G401 (cell line): ENCODE data around the gene GCNT2. TPM values are rescaled to one million over a fixed set of nuclear protein-coding genes. Genes with fewer than 3 reads are reported as not detected.
"Not testable (repeated sequence)": the region's sequence is repeated elsewhere in the genome, so short reads cannot be mapped to it uniquely, and the experiment has no call there.

ENCODE experiments used
- DNase-seq: peaks from one replicate; pipeline ENCODE4 v3.0.0-alpha.2; 2015; ENCODE audit warnings: low spot score
- in situ Hi-C: cut with HindIII; loops from 2 replicates; pipeline ENCODE4 v1.10.0; 2016; ENCODE audit warnings: low sequenced_read_pairs, mixed read lengths
- total RNA-seq: library from RNA; depleted of rRNA; stranded (reverse); fragments of >200 nt; shearing (Covaris generic); gene quantifications from 2 replicates; pipeline ENCODE4 v1.2.3, GENCODE V29; 2014

The GCNT2 gene
- total RNA-seq, 1 experiment from 2014 or later, result 28.7 TPM

GRCh38 chr6:10511477-10511876 is 9.7 kb upstream of the GCNT2 start:
- in situ Hi-C loops, result no loop called here

DNA sequence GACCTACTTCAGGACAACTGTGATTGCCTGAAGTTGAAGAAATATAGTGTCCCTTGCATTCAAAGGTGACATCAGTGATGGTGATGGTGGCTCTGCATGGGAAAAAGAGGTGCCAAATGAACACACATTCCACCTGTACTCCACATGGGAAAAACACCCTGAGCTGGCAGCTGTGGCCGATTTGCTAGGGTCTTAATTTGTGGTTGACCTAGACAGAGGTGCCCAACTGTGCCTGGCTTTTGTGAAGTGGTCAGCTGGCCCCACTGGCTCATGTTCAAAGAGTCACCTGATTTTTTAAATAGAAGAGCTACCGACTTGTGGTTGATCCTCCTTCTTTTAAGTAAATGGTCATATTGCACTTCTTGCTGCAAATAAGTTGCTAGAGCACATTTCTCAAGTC is 7.6 kb upstream of the GCNT2 start:
- DNase-seq, result no peak
- in situ Hi-C loops, result no loop called here

More at GRCh38 chr6:10511477-10511876, 9.7 kb upstream of the GCNT2 start:
- DNase-seq, result no peak

DNA sequence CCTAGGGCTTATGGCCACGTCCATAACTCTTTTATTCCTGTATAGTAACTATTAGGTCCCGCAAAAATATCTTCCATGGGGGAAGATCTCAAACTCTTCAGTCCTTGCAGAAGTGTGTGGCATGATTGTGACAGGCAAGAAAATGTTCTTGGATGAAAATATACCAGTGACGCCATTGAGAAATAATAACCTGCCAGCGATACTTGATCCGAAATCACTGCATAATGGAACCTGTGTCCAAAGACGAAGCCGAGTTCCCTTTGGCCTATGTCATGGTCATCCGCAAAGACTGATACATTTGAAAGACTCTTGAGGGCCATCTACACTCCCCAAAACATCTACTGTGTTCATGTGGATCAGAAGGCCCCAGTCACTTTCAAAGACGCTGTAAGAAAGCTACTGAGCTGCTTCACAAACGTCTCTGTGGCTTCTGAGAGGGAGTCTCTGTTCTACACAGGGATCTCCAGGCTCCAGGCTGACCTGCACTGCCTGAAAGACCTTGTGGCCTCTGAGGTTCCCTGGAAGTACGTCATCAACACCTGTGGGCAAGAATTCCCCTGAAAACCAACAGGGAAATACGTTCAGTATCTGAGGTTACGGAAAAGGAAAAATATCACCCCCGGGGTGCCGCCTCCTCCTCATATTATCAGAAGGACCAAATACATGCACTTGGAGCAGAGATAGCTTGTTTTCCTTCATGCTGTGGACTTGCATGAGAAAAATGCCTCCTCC is 6.9 kb upstream of the GCNT2 start:
- in situ Hi-C loops, result no loop called here
- DNase-seq, result no peak

- in situ Hi-C loops, result no loop called here
- DNase-seq, result no peak
Observed at GRCh38 chr6:10516953-10517352, 4.2 kb upstream of the GCNT2 start.

DNA sequence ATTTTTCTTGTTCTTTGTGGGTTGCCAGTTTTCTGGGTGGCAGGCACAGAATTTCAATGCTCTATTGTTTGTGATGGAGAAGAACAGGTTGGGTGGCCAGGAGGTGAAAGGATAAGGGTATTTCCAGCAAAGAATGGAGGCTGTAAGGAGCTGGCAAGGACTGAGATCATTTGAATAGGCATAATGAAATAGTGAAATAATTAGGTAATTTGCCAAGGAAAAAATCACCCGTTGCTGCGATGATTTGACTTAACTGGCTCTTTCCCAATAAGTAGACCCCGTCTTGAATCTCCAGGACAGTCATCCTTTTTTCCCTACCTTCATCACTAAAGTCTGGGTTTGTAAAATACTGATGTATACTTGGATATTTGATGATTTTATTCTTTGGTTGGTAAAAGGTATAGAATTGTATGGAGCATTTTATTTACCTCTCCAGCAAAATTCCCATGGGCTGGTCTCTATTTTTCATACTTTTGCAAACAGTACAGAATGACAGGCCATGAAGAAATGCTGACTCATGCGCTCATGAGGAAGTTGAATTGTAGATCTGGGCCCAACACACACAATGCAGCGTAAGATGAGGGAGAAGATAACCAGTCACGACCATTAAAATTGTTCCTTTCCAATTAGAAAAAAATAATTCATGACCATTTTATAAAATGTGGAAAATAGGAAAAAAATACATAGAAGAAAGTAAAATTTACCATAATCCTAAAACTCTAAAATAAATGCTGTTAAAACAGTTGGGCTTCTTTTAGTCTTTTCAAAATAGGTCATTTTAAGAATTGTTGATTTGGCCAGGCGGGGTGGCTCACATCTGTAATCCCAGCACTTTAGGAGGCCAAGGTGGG is 2.4 kb upstream of the GCNT2 start:
- in situ Hi-C loops, result no loop called here
- no peak for DNase-seq

DNA sequence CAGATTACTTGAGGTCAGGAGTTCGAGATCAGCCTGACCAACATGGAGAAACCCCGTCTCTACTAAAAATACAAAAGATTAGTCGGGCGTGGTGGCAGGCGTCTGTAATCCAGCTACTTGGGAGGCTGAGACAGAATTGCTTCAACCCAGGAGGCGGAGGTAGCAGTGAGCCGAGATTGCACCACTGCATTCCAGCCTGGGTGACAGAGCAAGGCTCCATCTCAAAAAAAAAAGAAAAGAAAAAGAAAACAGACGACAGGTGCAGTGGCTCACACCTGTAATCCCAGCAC is 1.8 kb upstream of the GCNT2 start:
- DNase-seq, in situ Hi-C loops: not testable (repeated sequence)

DNA sequence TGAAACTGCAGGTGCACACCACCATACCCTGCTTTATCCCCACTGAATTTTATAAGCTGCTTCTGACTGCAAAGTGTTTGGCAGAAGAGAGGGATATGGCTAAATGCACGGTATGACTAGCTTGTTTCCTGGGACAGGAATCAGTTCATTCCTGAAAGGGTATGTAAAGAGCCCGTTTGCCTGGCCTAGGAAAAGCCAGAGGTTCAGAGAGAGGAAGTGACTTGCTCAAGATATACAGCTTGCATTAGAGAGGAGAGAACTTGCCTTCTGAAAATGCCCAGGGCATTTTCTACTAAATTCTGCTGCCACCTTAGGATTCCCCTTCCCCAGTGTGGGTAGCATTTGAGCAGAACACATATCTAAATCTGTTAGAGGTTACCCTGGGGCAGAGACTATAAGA is 683 bp upstream of the GCNT2 start:
- in situ Hi-C loops, result no loop called here
- DNase-seq, result no peak

GRCh38 chr6:10522929-10523573 is 1.9 kb downstream of the GCNT2 start:
- DNase-seq, result peak; percentile 16
- in situ Hi-C loops, result no loop called here

DNA sequence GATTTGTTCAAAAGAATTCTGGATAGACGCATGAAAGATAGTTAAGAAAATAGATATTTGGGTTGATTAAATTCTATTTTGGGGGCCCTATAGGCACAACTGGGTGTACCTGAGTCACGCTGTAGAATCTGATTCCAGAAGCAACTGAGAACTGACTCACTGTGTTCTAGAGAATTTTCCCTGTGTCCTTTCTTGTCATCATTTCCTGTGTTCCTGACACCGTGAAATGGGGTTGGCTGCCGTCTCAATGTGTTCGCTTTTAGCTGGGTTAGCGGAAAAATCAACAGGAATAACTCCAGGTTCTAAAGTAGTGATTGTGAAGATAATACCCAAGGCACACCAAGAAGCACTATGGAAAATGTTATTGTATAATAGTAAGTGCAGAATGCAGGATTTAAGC is 5.0 kb downstream of the GCNT2 start:
- in situ Hi-C loops, result loop anchor here (5.0 kb wide), 1 partner anchor 86 kb away; no protein-coding TSS in a partner anchor
- DNase-seq, result no peak

DNA sequence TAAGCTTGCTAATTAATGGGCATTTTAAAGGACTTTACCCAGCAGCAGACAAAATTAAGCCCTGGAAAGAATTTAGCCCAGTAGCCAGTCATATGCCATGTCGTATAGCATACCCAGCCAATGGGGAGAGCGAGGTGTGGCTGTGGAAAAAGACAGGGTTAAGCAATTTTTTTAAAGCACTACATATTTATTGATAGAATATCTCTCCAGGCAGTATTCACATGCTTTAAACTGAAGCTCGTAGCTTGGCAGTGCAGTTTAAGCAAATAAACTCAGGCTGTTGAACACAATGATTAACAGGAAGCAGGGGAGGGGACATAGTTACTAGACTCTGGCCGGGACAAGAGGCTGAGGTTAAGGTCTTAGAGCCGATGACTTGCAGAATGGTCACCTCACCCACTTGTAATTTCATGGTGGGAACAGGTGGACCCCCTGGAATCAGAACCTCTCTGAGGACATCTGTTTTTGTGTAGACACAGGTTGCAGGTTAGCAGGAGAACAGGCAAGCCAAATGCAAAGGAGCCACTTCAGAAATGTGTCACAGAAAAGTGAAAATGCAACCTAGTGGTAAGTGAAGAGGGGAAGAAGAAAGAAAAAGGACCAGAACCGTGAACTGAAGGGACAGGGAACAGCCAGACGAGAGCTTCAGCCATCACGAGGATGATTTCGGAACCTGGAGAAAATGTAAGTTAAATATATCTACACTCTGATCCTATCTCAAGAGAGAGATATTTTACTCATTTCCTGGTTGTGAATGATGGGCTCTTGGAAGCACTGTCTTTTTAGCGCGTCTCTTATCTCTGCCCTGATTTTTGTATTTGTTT is 7.2 kb downstream of the GCNT2 start:
- in situ Hi-C loops, result loop anchor here (5.0 kb wide), 1 partner anchor 84 kb away; no protein-coding TSS in a partner anchor
- peak; percentile 29 for DNase-seq

DNA sequence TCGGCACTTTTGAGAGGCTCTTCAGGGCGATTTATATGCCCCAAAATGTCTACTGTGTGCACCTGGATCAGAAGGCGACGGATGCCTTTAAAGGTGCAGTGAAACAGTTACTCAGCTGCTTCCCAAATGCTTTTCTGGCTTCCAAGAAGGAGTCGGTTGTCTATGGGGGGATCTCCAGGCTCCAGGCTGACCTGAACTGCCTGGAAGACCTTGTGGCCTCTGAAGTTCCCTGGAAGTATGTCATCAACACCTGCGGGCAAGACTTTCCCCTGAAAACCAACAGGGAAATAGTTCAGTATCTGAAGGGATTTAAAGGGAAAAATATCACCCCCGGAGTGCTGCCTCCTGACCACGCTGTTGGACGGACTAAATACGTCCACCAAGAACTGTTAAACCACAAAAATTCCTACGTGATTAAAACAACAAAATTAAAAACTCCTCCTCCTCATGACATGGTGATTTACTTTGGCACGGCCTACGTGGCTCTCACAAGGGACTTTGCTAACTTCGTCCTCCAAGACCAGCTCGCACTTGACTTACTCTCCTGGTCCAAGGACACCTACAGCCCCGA is 8.2 kb downstream of the GCNT2 start:
- in situ Hi-C loops, result loop anchor here (5.0 kb wide), 1 partner anchor 83 kb away; no protein-coding TSS in a partner anchor
- no peak for DNase-seq

DNA sequence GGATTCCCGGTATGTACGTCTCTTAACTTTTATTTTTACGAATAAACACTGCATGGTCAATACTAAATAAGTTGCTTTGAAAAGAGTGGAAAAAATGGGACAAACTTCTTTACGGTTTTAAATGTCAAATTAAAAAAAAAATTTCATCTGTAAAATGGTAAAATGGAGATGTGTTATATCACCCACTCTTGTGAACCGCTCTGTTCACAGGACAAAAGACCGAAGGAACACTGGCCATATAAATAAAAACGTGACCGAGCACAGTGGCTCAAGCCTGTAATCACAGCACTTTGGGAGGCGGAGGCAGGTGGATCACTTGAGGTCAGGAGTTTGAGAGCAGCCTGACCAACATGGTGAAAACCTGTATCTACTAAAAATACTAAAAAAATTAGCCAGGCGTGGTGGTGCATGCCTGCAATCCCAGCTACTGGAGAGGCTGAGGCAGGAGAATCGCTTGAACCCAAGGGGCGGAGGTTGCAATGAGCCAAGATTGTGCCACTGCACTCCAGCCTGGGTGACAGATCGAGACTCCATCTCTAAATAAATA is 8.8 kb downstream of the GCNT2 start:
- in situ Hi-C loops, result loop anchor here (5.0 kb wide), 1 partner anchor 82 kb away; no protein-coding TSS in a partner anchor
- DNase-seq, result not testable (repeated sequence)

DNA sequence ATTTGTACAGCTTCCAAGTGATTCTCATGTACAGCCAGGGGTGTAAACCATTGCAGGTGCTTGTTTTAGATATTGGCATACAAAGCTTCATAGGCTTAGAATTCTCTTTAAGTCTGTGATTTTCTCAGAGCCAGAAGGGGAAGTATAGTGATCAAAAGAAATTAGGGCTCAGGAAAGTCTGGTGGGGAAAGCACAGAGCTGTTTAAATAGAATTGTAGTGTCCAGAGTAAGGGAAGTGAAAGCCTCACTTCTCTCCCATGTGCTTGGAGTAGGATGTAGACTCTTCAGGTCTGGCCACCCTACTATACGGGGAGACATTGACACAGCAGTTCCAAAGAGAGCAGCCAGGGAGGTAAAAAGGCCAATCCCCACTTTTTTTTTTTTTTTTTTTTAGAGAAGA is 10.4 kb downstream of the GCNT2 start:
- in situ Hi-C loops, result no loop called here

DNA sequence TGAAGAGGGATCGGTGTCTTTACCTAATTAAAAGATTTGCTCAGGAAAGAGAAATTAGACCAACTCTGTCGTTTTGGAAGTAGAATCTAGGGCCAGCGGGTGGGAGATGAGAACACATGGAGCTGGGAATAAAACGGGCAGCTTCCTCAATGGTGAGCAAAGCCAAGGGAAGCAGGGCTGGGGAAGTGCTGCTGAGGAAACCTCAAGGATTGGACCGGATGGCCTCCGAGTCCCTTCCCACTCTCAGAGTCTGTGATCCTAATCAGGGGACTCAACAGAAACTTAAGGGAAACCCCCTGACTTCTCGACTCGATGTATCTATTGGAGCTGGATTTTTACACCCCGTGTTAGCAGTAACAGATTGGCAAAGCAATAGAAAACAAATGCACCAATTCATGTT is 10.8 kb downstream of the GCNT2 start:
- in situ Hi-C loops, result no loop called here

More for the DNA sequence above, 10.4 kb downstream of the GCNT2 start:
- no peak for DNase-seq

DNA sequence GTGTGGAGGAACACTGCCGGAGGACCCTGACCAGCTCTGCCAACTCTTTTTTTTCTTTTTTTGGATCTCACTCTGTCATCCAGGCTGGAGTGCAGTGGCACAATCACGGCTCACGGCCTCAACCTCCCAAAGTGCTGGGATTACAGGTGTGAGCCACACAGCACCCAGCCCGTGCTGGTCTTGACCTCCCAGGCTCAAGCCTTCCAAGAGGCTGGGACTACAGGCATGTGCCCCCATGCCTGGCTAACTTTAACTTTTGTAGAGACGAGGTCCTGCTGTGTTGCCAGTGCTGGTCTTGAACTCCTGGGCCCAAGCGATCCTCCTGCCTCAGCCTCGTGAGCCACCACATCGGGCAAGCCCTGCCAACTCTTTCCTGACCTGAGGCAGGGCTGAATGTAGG is 11.2 kb downstream of the GCNT2 start:
- in situ Hi-C loops, result no loop called here
- no peak for DNase-seq

More for the DNA sequence above, 10.8 kb downstream of the GCNT2 start:
- no peak for DNase-seq

- no peak for DNase-seq
- in situ Hi-C loops, result no loop called here
Observed at GRCh38 chr6:10534419-10534762, 13.2 kb downstream of the GCNT2 start.

- DNase-seq, result no peak
- in situ Hi-C loops, result no loop called here
Observed at GRCh38 chr6:10535193-10535592, 14.0 kb downstream of the GCNT2 start.

GRCh38 chr6:10537726-10538125 is 16.6 kb downstream of the GCNT2 start:
- in situ Hi-C loops, result no loop called here
- DNase-seq, result no peak
